Posterior vena cava (tissue), 2 donors: ENCODE measurements around the gene LGALS8. TPM values are rescaled to one million over a fixed set of nuclear protein-coding genes. Genes with fewer than 3 reads are reported as not detected.
"Not testable (repeated sequence)": the region's sequence is repeated elsewhere in the genome, so short reads cannot be mapped to it uniquely, and the experiment has no call there.

Source experiments
- DNase-seq: peaks from one replicate; pipeline ENCODE4 v3.0.0-alpha.2; 2020; ENCODE audit warnings: low spot score
- intact Hi-C, 2 donors: fragments of 100-400 bp; cut with DNase I; formaldehyde crosslinking; loops; one replicate each; pipeline versions ENCODE4 v1.14.1 to v1.14.2; 2022 to 2023
- total RNA-seq, 2 donors: library from RNA; stranded (reverse); fragmentation: NEBNext Ultra II Directional; extraction: Animal tissue kit (Norgen Biotek cat#: 25700); gene quantifications; one replicate each; pipeline ENCODE4 v1.2.1, GENCODE V29; 2021
- donor health status: DM: yes; HTN: yes; CAD: no.
- donor health status: DM: yes; HTN: yes; CAD: no.

The LGALS8 gene
- total RNA-seq, 2 donors from 2014 or later = 43.1 to 45.6 TPM

- no peak for DNase-seq
- intact Hi-C loops = no loop called here
Measured at GRCh38 chr1:236565530-236565929, 41.7 kb downstream of the LGALS8 start.

DNA sequence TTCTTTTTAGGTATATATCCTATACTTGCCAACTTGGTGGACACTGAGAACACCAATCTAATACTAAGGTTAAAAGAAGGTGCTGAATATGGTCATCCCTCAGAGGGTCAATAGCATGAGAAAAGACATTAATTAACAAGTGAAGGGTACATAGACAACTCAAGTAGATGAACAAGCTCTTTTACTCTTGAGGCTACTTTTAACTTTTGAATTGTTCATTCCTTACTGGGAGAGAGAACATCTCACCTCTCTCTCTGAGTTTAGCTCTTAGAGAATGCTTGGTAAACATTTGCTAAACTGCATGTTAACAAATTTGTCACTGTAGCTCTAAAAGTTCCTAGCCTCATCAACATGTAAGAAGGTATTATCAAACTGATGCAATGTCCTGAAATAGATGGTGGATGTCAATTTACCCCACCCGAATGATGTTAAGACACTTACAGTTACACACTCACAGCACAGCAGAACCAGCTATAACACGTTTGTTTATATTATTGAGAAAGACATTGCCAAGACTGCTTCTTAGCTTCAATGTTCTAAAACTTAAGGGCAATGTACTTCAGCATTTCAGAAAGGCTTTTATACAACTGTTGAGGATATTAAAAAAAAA, 44.6 kb downstream of the LGALS8 start:
- DNase-seq = no peak
- intact Hi-C loops = no loop called here

GRCh38 chr1:236575523-236575922, 51.7 kb downstream of the LGALS8 start:
- no peak for DNase-seq
- intact Hi-C loops = no loop called here

DNA sequence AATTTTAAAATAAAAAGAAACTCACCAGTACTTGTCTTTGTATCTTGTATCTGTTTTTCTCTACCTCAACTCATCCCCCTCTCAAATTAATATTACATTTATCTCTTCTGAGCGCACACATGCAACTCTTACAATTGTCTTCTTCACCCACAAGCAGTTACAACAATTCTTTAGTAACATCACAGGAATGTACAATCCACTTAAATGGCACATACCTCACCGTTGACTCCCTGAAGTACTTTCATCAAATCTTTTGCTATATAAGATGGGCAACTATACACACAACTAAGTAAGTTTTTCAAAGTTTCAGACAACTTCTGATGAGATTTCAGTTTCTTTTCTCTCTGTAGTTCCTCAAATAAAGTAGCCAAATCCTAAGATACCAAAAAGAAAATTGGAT, 52.2 kb downstream of the LGALS8 start:
- no peak for DNase-seq
- intact Hi-C loops = no loop called here

GRCh38 chr1:236577041-236577440, 53.3 kb downstream of the LGALS8 start:
- intact Hi-C loops, DNase-seq: not testable (repeated sequence)

- intact Hi-C loops = no loop called here
- no peak for DNase-seq
Measured at GRCh38 chr1:236578661-236579060, 54.9 kb downstream of the LGALS8 start.

GRCh38 chr1:236580404-236580803, 56.6 kb downstream of the LGALS8 start:
- intact Hi-C loops = not testable (repeated sequence)

DNA sequence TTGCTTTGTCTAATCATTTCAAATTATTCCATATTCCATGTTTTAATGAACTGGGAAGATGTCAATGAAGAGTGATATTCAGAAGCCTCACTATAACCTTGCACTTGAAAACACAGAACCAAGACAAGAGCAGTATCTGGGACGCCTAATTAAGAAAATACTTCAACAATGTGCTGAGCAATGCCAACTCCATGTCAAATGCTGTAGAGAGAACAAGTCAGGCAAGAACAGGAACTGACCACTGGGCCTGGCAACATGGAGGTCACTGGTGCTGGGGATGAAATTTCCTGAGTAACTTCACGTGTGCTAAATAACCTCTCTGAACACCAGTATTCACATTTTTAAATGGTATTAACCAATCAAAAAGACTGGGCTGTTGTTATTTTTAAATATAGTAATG, 57.7 kb downstream of the LGALS8 start:
- intact Hi-C loops = no loop called here
- no peak for DNase-seq

More at GRCh38 chr1:236580404-236580803, 56.6 kb downstream of the LGALS8 start:
- DNase-seq = not testable (repeated sequence)

DNA sequence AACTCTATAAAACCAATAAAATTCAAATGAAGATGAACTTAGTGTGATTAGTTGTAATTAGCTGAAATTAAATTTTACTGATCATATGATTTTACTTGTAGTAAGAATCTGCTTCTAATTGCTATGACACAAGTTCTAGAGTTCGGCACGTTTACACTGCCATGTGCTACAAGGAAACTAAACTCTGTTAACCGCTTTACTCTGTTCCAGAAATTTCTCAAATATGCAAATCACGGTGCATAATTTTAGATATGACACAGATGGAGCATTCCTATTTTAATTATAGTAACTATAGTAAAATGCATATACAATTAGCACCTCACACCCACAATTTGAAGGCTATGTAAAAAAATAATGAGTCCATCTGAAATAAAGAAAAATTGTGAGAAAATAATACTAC, 65.7 kb downstream of the LGALS8 start:
- intact Hi-C loops = no loop called here
- no peak for DNase-seq

DNA sequence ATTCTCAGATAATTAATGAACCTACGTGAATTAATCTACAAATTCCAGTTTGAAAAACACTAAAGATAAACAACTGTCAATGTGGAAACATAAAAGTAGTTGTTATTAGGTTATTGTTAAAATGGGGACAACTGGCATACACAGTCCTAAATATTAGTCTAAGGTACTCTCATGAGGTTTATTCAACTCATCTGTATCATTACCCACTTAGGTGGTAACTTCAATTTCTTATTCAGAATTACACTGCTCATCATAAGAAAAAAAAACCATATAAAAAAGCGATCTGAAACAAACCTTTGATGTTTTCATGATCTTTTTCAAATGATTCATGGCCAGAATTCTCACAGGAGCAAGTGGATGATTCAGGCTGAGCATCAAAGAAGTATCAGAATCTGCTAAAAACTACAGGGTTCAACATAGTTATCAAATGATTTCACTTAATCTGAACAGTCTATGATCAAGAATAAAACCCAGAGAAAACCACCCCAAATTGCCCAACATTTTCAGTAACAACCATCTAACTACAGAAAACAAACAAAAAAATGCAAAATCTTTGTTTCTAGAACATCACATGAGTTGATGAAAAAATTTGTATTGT, 66.9 kb downstream of the LGALS8 start:
- intact Hi-C loops = no loop called here
- no peak for DNase-seq

GRCh38 chr1:236602171-236602570, 78.4 kb downstream of the LGALS8 start:
- intact Hi-C loops = loop anchor here in 1 of 2 donors (10.0 kb wide), 1 partner anchor 193 kb away; the partner anchor contains the start of gene MTR
- no peak for DNase-seq

Other genes starting within 250 kb of the LGALS8 start
- gene ERO1B, start 242.0 kb upstream of the LGALS8 start, total RNA-seq = 10 to 100 TPM in 1 of 2 donors, 1 to 10 TPM in 1; 8.4 to 10.5 TPM
- under 1 TPM; 0.24 to 0.32 TPM for gene EDARADD, start 129.7 kb upstream of the LGALS8 start, total RNA-seq
- gene HEATR1, start 80.5 kb downstream of the LGALS8 start, total RNA-seq = 10 to 100 TPM; 27.4 to 28.3 TPM
- 1 to 10 TPM; 3.7 to 7.4 TPM for gene ACTN2, start 162.5 kb downstream of the LGALS8 start, total RNA-seq